Cardiac septum (tissue), 1 donor: ENCODE measurements around the gene NBEAL2. TPM values are rescaled to one million over a fixed set of nuclear protein-coding genes. Genes with fewer than 3 reads are reported as not detected.
A peak's percentile ranks its signal among the peaks of the same experiment; 100 is the strongest.

Source experiments
- DNase-seq: peaks from one replicate; pipeline ENCODE4 v3.0.0-alpha.2; 2020; ENCODE audit warnings: low spot score
- intact Hi-C: fragments of 100-400 bp; cut with DNase I; formaldehyde crosslinking; loops from one replicate; pipeline ENCODE4 v1.14.0; 2022
- total RNA-seq: library from RNA; stranded (reverse); fragmentation: NEBNext Ultra II Directional; extraction: Animal tissue kit (Norgen Biotek cat#: 25700); gene quantifications from one replicate; pipeline ENCODE4 v1.2.1, GENCODE V29; 2021
- donor health status: DM: no; HTN: no; CAD: no.

NBEAL2 gene
- total RNA-seq, 1 donor from 2014 or later, result 14.2 TPM

GRCh38 chr3:47004369-47005211 is 25.1 kb downstream of the NBEAL2 start:
- intact Hi-C loops, result no loop called here
- peak; percentile 69 for DNase-seq

- intact Hi-C loops, result no loop called here
- no peak for DNase-seq
These were observed 26.0 kb downstream of the NBEAL2 start for GRCh38 chr3:47005212-47006144.

DNA sequence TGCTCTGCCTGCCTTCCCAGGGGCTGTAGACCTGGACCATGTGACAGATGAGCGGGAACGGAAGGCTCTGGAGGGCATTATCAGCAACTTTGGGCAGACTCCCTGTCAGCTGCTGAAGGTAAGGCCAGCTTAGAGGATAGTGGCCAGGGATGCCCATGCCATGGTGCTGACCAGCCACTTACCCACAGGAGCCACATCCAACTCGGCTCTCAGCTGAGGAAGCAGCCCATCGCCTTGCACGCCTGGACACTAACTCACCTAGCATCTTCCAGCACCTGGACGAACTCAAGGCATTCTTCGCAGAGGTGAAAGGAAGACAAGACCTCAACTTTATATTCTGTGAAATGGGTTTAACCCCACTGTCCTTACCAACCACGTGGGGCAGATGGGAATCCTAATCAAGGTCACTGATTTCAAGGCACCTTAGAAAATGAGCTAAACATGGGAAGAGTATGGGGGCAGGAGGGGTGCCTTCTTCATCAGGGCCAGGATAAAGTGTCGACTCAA is 26.7 kb downstream of the NBEAL2 start:
- intact Hi-C loops, result no loop called here
- DNase-seq, result no peak

DNA sequence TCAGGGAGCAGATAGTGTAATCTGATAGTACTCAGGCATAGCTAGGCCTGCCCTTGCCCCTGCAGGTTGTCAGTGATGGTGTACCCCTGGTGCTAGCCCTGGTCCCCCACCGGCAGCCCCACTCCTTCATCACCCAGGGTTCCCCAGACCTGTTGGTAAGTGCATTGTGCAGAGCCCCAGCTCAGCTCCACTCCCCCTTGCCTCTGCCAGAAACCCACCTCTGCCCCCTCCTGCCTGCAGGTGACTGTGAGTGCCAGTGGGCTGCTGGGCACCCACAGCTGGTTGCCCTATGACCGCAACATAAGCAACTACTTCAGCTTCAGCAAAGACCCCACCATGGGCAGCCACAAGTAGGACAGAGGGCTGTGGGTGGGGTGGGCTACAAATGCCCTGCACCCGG is 27.5 kb downstream of the NBEAL2 start:
- intact Hi-C loops, result no loop called here
- DNase-seq, result no peak

GRCh38 chr3:47007482-47008233 is 28.2 kb downstream of the NBEAL2 start:
- intact Hi-C loops, result no loop called here
- no peak for DNase-seq

GRCh38 chr3:47008234-47008796 is 28.8 kb downstream of the NBEAL2 start:
- no peak for DNase-seq
- intact Hi-C loops, result no loop called here

DNA sequence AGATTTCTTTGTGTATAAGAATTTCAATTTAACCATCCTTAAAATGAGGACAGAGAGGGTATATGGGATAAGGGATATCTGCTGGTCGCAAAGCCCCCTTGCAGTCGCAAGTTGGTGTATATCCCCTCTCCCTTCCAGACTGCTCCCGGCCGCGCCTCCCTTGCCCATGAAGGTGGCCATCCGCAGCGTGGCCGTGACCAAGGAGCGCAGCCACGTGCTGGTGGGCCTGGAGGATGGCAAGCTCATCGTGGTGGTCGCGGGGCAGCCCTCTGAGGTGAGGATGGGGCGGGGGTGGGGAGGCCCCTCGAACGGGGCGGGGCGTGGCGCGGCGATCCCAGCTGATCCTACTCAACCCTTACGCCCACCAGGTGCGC is 29.4 kb downstream of the NBEAL2 start:
- intact Hi-C loops, result no loop called here
- DNase-seq, result peak; percentile 67

DNA sequence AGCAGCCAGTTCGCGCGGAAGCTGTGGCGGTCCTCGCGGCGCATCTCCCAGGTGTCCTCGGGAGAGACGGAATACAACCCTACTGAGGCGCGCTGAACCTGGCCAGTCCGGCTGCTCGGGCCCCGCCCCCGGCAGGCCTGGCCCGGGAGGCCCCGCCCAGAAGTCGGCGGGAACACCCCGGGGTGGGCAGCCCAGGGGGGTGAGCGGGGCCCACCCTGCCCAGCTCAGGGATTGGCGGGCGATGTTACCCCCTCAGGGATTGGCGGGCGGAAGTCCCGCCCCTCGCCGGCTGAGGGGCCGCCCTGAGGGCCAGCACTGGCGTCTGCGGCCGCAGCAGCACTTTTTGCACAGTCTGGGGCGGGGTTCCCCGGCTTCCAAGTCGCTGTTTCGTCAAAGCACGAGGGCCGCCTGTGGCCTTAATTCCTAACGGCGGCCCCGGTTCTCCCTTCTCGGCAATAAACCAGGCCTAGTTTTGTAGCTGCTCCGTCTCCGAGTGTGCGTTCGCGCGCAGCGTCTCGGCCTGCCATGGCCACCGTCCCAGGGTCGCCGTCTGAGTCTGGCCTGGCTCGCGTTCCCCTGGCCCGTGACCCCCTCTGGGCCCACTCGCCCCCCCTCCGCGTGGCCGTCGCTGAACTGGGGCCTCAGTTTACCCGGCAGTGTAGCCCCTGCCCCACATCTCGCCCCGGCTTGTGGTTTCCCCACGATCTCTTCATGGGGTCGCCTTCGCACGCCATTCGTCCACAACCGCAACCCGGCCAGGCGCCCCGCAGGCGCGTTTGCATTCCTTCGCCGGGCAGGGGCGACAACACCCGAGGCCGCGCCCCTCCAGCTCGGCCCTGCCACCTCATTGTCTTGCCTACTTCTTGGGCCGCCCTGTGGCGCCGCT is 30.0 kb downstream of the NBEAL2 start:
- peak; percentile 94 for DNase-seq
- intact Hi-C loops, result no loop called here

DNA sequence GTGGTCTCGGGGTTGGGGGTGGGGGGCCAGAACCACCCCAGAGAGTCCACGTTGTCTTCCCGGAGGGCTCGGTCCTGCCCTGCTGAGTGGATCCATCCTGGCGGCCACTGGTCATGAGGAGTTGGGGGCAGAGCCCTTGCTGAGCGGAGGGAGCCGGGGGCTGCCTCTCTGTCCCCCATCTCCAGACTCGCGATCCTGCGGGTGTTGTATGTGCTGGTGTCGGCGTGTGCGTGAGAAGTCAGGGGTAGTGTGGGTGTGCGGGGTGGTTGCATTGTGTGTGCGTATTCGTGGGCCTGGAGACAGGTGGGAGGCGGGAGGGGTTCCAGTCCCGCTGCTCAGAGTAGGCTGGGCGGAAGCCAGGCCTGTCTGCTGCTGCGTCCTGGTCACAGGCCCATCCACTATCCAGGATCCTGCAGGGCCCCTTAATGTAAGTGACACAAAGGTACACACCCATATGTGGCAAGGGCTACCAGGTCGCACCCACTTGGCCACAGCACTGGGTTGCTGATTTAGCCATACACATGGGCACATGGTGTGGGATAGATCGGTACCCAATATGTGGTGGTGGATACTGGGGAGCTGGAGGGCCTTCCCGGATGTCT is 30.7 kb downstream of the NBEAL2 start:
- no peak for DNase-seq
- intact Hi-C loops, result no loop called here

DNA sequence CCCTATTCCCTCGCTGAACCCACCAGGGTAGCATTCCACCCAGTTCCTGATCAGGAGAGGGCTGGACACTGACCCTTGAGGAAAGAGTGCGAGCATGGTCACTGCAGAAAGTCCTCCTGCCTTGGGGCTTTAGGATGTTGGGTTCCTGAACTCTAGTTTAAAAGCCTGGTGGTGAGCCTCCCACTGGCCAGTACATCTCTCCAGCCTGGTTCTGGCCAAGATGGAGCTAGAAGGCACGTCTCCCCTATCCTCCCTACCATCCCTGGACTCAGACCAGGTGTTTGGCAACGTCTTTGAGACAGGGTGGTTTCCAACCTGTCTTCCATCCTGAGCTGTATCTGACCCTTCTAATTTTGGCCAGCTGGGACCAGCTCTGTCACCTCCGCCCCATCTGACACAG is 31.4 kb downstream of the NBEAL2 start:
- intact Hi-C loops, result no loop called here
- DNase-seq, result no peak

DNA sequence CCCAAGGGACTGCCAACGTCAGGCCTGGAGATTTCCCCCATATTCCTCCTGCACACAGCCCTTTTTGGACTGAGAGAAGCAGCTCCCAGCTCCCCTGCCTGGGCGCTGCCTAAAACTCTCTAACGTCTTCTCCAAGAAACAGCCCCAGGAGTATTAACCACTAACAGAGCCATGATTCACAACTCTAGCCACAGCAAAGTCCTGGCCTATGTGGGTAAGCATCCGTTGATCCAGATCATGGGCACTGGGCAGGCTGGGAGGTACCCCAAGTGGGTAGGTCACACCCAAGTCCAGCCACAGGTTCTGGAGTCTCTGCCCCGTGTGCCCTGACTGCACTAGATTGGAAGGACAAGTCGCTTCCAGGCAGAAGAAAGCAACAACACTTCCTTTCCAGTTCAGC is 31.9 kb downstream of the NBEAL2 start:
- intact Hi-C loops, result no loop called here
- no peak for DNase-seq

DNA sequence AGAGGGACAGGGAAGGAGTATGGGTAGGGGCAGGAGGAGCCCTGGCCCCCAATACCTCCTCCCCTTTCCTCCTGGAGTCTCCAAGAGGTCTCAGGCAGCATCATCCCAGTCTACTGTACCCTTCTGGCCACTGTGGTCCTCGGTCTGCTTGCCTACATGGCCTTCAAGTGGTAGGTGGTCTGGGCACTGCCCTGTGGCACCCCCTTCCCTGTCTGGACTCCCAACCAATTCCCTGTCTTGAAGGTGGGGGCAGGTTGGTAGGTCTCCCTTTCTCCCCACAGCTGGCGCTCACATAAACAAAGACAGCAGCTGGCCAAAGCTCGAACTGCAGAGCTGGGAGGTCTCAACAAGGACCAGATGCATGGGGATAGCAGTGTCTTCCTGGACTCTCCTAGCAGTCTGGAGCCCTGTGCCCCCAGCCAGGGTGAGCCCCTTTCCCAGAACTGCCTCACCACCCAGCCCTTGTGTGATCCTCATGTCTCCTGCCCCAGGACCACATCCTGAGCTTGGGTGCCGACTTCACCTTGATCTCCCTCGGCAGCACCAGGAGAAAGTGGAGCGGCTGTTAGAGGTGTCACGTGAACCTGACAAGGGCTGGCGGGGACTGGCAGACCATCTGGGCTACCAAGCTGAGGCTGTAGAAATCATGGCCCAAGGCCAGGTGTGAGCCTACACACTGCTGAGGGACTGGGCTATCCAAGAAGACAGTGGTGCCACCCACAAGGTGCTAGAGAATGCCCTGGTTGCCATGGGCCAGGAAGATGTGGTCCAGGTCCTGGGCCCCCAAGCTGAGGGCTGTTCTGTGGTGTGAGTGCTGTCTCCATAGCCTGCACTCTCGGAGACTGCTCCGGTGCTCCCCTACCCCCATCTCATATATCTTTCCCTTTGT is 33.1 kb downstream of the NBEAL2 start:
- intact Hi-C loops, result no loop called here
- no peak for DNase-seq

DNA sequence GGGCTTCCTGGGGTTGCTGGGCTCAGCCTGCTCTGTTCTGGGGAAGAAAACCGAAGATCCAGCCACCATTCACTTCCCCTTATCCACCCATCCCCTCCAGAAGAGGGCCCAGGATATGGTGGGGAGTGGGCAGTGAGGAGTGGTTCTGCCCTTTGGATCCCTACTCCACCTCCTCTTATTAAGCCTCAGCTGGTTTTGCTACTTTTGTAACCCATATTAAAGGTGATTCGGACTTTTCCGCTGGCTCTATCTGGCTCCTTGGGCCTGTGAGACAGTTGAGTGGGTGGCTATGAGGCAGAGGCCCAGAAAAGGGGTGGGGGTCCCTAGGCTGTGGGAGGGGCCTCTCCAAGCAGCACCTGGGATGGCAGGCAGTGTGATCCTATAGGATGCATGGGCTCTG is 33.8 kb downstream of the NBEAL2 start:
- intact Hi-C loops, result no loop called here

GRCh38 chr3:47014036-47014435 is 34.6 kb downstream of the NBEAL2 start:
- DNase-seq, result no peak
- intact Hi-C loops, result no loop called here

More for the DNA sequence above, 33.8 kb downstream of the NBEAL2 start:
- no peak for DNase-seq

DNA sequence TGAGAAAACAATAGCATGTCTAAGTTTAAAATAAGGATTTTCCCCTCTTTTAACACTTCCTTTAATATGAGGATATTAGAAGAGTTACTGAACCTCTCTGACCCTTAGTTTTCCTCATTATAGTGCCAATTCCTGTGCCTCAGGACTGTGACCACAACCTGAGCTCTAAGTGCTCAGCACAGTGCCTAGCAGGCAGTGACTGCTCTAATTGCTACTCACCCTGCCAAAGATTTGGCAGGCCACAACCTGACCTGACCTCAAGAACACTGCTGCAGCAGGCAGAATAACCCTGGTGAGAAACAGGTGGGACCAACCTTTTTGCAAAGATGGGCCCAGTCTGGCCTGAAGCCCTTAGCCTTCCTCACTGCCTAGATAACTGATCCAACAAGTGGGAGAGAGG is 35.7 kb downstream of the NBEAL2 start:
- intact Hi-C loops, result no loop called here

GRCh38 chr3:47016086-47016933 is 36.8 kb downstream of the NBEAL2 start:
- no peak for DNase-seq
- intact Hi-C loops, result no loop called here

More for the DNA sequence above, 35.7 kb downstream of the NBEAL2 start:
- DNase-seq, result no peak
